ENCODE data around the gene TEX14.

Gene TEX14

GRCh38 chr17:58641887-58642311, 49.9 kb downstream of the TEX14 start:
- no peak for DNase-seq

- DNase-seq = no peak
These were observed 51.6 kb downstream of the TEX14 start for GRCh38 chr17:58640202-58640601.

GRCh38 chr17:58639681-58640080, 52.2 kb downstream of the TEX14 start:
- no peak for DNase-seq

- no peak for DNase-seq
These were observed 54.8 kb downstream of the TEX14 start for GRCh38 chr17:58637011-58637570.

GRCh38 chr17:58632324-58633314, 59.2 kb downstream of the TEX14 start:
- no peak for DNase-seq

- peak; percentile 95 for DNase-seq
These were observed 60.1 kb downstream of the TEX14 start for GRCh38 chr17:58631523-58632323.

GRCh38 chr17:58630883-58631522, 60.8 kb downstream of the TEX14 start:
- DNase-seq = peak; percentile 55

- no peak for DNase-seq
These were observed 64.9 kb downstream of the TEX14 start for GRCh38 chr17:58626905-58627304.

GRCh38 chr17:58624751-58625150, 67.1 kb downstream of the TEX14 start:
- no peak for DNase-seq

GRCh38 chr17:58621174-58621573, 70.7 kb downstream of the TEX14 start:
- DNase-seq = no peak

GRCh38 chr17:58618336-58618735, 73.5 kb downstream of the TEX14 start:
- no peak for DNase-seq

- no peak for DNase-seq
These were observed 74.3 kb downstream of the TEX14 start for GRCh38 chr17:58617563-58617962.

GRCh38 chr17:58615768-58616659, 75.8 kb downstream of the TEX14 start:
- no peak for DNase-seq

- no peak for DNase-seq
These were observed 76.9 kb downstream of the TEX14 start for GRCh38 chr17:58614859-58615459.

- no peak for DNase-seq
These were observed 80.5 kb downstream of the TEX14 start for GRCh38 chr17:58611331-58611730.

GRCh38 chr17:58606934-58607333, 84.9 kb downstream of the TEX14 start:
- no peak for DNase-seq

- DNase-seq = no peak
These were observed 85.9 kb downstream of the TEX14 start for GRCh38 chr17:58605986-58606385.

- DNase-seq = no peak
These were observed 86.4 kb downstream of the TEX14 start for GRCh38 chr17:58605470-58605869.

GRCh38 chr17:58601976-58602375, 89.9 kb downstream of the TEX14 start:
- DNase-seq = no peak

- DNase-seq = no peak
These were observed 94.5 kb downstream of the TEX14 start for GRCh38 chr17:58597371-58597770.

- no peak for DNase-seq
These were observed 96.6 kb downstream of the TEX14 start for GRCh38 chr17:58595194-58595792.

Measured in CD4-positive, alpha-beta T cell treated with Interferon gamma for 1 hour (primary cell).